HG02973 (cell line): ENCODE measurements around the gene EVL.
A peak's percentile ranks its signal among the peaks of the same experiment; 100 is the strongest.

ENCODE experiments used
- ATAC-seq: cut with Tn5 transposase; IDR thresholded peaks from one replicate; pipeline ENCODE4 v1.9.1; 2021; ENCODE audit warnings: moderate library complexity; ENCODE audit not compliant: unreplicated experiment

Gene EVL

GRCh38 chr14:100106250-100107112 lies 41.3 kb downstream of the EVL start:
- no peak for ATAC-seq

DNA sequence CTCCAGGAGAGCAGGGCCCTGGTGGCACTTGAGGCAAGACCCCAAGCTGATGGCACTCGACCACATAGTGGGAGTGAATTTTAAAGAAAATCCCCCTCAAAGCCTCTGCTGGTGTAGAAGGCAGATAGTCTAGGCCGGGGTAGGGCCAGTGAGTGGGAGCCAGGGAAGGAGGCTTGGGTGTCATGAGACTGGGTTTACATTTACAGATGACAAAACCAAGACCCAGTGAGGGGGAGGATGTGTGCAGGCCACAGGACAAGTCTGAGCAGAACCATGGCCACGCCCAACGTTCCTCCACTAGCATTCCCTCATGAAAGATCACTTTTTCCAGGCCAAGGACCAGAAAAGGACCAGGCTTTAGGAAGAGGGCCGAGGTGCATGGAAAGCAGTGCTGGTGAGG lies 42.0 kb downstream of the EVL start:
- ATAC-seq: no peak

GRCh38 chr14:100108042-100108825 lies 43.0 kb downstream of the EVL start:
- peak; percentile 81 for ATAC-seq

- no peak for ATAC-seq
Measured at GRCh38 chr14:100108840-100109593, 43.8 kb downstream of the EVL start.

DNA sequence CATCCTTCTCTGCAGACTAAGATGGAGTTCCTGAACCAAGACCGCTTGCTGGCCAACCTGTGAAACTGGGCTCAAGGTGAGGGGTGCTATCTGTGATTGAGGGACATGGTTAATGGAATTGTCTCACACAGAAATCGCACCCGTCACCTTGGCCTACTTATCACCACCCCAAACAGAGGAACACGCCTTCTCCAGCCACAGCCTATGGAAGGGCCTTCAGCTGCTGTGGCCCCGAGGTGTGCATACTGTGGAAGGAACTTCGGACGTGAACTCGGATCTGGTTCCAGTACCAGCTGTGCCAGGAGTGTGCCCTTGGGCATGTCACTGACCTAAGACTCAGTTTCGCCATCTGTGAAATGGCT lies 44.4 kb downstream of the EVL start:
- no peak for ATAC-seq

DNA sequence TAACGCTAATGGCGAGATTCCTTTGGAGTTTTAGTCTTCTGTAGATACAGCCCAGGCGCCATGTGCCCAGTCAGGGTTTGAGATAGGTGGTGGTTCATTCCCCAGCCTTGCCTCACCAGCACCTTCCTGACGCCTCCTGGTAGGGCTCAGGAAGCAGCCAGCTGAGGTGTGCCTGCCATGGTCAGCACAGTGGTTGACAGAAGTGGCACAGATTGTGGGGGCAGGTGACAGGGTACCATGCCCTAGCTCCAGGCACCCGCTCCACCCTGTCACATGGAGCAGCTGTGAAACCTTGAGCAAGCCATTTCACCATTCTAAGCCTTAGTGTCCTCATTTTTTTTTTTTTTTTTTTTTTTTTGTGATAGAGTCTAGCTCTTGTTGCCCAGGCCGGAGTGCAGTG lies 45.6 kb downstream of the EVL start:
- no peak for ATAC-seq

- no peak for ATAC-seq
Measured at GRCh38 chr14:100111931-100112704, 46.9 kb downstream of the EVL start.

DNA sequence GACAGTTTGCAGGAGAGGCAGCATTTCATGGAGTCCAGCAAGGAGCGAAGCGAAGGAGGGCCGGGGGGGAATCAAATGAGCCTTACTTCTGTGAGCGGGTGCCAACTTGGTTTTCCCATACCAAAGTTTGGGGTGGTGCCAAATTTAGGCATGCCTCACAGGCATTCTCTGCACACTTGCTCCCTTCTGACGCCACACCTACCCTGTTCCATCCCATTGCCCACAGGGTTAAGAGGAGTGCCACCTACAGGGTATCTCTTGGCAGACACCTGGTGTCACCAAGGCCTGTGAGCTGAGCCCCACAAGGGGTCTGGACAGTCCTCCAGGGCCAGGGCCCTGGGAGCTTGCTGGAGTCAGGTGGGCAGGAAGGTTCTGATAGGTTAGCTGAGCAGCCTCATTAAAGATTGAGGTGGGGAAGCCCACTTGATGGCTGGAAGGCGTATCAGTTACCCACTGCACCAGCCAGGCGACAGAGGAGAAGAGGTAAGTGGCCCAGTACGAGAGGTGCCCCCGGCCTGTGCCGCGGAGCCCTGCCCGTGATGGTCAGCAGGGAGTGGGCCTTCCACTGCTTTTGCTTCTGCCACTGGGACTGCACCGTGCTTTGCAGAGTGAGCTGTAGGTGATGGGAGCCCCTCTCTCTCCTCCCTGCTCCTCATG lies 49.0 kb downstream of the EVL start:
- ATAC-seq: no peak

- ATAC-seq: no peak
Measured at GRCh38 chr14:100115236-100115635, 50.0 kb downstream of the EVL start.

DNA sequence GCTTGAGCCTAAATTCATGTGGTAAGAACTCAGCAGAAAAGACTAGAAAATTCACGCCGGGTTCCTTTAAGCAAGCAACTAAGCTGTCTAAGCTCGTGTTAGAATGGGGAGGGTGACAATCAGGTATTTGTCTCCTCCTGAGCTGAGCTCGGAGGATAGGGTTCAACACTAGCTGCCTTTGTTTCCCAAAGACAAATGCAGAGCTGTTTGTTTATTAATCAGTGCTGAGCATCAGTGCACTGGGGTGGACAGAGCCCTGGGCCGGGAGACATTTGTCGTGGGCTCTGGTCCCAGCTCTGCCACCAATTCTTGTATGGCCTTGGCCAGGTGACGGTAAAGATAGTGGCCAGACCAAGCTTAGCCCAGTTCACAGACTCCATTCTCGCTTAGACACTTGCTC lies 50.5 kb downstream of the EVL start:
- ATAC-seq: no peak

DNA sequence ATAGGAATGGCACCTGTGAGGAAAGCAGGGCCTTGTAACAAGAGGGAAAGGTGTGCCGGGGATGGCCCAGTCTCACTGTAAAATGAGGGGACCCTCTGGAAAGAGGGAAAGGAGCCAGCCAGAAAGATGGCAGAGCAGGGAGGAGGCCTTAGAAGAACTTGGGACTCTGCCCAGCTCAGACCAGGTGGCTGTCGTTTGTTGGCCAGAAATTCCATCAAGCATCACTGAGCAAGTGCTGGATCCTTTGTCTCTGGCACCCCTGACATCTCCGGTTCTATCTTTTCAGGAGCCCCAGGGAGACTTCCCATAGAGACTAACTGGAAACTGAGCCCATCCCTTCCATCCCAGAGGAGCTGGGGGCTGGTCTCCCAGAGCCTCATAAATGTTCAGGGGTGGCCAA lies 50.9 kb downstream of the EVL start:
- ATAC-seq: no peak

DNA sequence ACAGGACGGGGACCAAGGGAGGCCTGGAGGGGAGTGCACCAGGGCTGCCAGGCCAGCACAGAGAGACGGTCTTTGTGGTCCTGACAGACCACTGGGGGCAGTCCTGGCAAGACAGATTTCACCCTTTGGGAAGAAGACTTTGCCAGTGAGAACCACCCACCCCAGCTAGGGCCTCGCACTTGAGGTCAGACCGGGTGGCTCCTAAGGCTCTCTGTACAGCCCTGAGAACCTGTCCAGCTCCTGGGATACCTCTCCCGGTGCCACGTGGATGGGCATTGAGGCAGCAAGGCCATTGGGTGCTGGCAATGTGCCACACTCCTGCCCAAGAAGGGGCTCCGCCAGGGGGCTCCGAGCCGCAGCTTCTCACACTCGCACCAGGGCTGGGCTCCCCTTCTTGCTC lies 51.8 kb downstream of the EVL start:
- no peak for ATAC-seq

- no peak for ATAC-seq
Measured at GRCh38 chr14:100117633-100118395, 52.6 kb downstream of the EVL start.

DNA sequence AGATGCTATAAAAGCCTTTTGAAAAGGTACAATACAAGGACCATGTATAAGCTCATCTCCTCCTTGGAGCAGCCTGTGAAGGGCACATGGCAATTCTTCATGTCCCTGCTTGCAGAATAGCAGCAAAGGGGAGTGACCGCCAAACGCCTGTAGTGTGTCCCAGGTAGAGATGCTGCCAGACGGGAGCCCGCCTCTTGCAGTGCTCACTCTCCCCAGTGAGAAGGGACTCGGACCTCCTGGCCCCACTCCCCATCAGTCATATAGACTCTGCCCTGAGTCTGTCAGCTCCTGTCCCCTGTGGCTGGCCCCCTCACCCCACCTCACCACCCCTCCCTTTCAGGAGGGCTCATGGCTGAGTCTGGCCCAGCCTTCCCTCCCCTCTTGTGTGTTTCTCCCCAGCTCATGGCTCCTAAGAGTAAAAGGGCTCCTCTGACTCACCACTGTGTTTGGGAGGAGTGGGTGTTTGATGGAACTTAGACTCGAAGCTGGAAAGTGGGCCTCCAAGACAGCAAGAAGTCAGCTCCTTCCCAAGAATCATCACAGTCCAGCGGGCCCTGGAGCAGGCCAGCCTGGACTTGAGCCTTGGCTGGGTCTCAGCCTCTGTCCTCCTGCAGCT lies 53.3 kb downstream of the EVL start:
- ATAC-seq: no peak

GRCh38 chr14:100119251-100119650 lies 54.0 kb downstream of the EVL start:
- no peak for ATAC-seq

DNA sequence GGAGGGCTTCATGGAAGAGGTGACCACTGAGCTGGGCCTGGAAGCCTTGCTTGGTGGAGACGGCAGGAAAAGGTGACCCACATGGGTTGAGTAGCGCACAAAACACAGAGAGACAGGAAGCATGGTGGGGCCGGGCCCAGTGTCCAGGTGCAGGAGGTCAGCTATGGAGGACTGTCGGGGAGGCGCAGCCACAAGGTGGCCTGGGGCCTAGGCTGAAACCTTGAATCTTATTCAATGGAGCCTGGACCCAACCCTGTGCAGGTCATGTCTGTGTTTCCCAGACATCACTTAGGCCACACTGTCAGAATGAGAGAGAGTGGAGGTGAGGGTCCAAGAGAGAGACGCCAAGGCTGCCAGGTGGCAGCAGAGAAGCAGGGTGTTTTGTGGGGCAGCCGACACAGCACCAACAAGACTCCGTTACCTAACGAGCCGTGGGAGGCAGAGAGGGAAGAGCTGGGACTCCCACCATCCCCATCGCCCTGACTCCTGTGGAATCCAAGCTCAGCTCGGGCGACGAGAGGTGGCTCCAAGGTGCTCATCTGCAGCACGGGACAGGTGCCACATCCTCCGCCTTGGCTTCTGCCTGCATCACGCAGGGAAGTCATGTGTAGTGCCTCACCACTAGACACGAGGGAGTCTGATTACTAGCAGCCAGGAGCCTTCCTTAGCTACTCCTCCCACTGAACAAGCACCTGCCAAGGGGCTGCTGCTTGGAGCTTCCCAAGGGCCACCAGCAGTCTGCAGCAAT lies 55.5 kb downstream of the EVL start:
- ATAC-seq: no peak

GRCh38 chr14:100121643-100122480 lies 56.6 kb downstream of the EVL start:
- no peak for ATAC-seq
